Gastrocnemius medialis (tissue), 4 donors: ENCODE measurements around the gene LPIN1. TPM values are rescaled to one million over a fixed set of nuclear protein-coding genes. Genes with fewer than 3 reads are reported as not detected.

ENCODE experiments used
- ATAC-seq, 2 donors: fragments of 150-250 bp; one replicate each; pipeline ENCODE4 v1.9.1; 2016
- DNase-seq, 2 donors: peaks; one replicate each; pipeline ENCODE4 v3.0.0-alpha.2; 2019
- H3K27ac ChIP-seq, 4 donors: fragments of 200-600 bp; sonication (generic); 1 replicate in 1 of 4; 2 replicates in 3 of 4; pipeline ENCODE4 v1.5.1; 2016 to 2018; ENCODE audit warnings: mild to moderate bottlenecking in 2 of 4, moderate library complexity in 1 of 4
- H3K27me3 ChIP-seq, 3 donors: fragments of 200-600 bp; sonication (generic) in 2 of 3; 1 replicate in 1 of 3; 2 replicates in 2 of 3; pipeline versions ENCODE4 v1.5.1 to v1.6.0; 2016 to 2019; ENCODE audit warnings: mild to moderate bottlenecking in 1 of 3, moderate library complexity in 1 of 3
- H3K36me3 ChIP-seq, 2 donors: fragments of 200-600 bp; sonication (generic) in 1 of 2; one replicate each; pipeline ENCODE4 v1.5.1; 2017 to 2018
- H3K4me1 ChIP-seq, 2 donors: fragments of 200-600 bp; sonication (generic) in 1 of 2; one replicate each; pipeline ENCODE4 v1.5.1; 2016 to 2017; ENCODE audit warnings: mild to moderate bottlenecking in 2 of 2
- H3K4me3 ChIP-seq, 4 donors: fragments of 200-600 bp; sonication (generic) in 3 of 4; 1 replicate in 1 of 4; 2 replicates in 3 of 4; pipeline ENCODE4 v1.5.1; 2016 to 2019; ENCODE audit warnings: mild to moderate bottlenecking in 2 of 4
- H3K9me3 ChIP-seq, 3 donors: fragments of 200-600 bp; sonication (generic) in 2 of 3; 1 replicate in 1 of 3; 2 replicates in 2 of 3; pipeline ENCODE4 v1.5.1; 2016 to 2019
- CTCF ChIP-seq, 5 experiments: fragments of 450-650 bp in 3 of 5; fragments of 200-600 bp in 2 of 5; sonication (generic) in 2 of 5; IDR thresholded peaks in 4 of 5; conservative IDR thresholded peaks in 1 of 5; 1 replicate in 4 of 5; 2 replicates in 1 of 5; pipeline ENCODE4 v1.5.1; 2016 to 2019; ENCODE audit warnings: antibody characterized with exemption in 5 of 5, mild to moderate bottlenecking in 3 of 5, moderate library complexity in 3 of 5
- POLR2A ChIP-seq, 2 donors: fragments of 450-650 bp; IDR thresholded peaks; one replicate each; pipeline ENCODE4 v1.6.1; 2017; ENCODE audit warnings: antibody characterized with exemption in 2 of 2, mild to moderate bottlenecking in 2 of 2, moderate library complexity in 2 of 2
- in situ Hi-C, 4 donors: fragments of 200-750 bp; cut with MboI; loops; one replicate each; pipeline versions ENCODE4 v1.15.0 to v1.8.0; 2017; ENCODE audit warnings: low sequenced_read_pairs in 4 of 4
- intact Hi-C: fragments of 100-400 bp; cut with DNase I; formaldehyde crosslinking; loops from one replicate; pipeline ENCODE4 v1.15.1; 2023; ENCODE audit warnings: low total_unique reads
- total RNA-seq, 4 donors: library from RNA; depleted of rRNA; stranded (reverse); fragments of >200 nt; gene quantifications; one replicate each; pipeline versions ENCODE4 v1.1.0 to v1.2.3, GENCODE V29; 2016

The LPIN1 gene
- total RNA-seq, 4 donors from 2014 or later: 292 to 606 (median 472) TPM

GRCh38 chr2:11713815-11714214, 32.6 kb upstream of the LPIN1 start:
- intact Hi-C loops: no loop called here

GRCh38 chr2:11715987-11716652, 30.3 kb upstream of the LPIN1 start:
- peaks cover 1 to 7% of the 10 kb centered on the region in 2 donors for H3K4me1 ChIP-seq
- H3K27ac ChIP-seq: peak overlapping the region in 3 of 4 donors; percentile 26 to 41 (median 33)
- no peak for TF ChIP-seq CTCF (IDR thresholded peaks at IDR 0.05 in 4 of 5, conservative IDR thresholded peaks at IDR 0.05 in 1 of 5)
- no peak for TF ChIP-seq POLR2A (IDR thresholded peaks at IDR 0.05)
- no peak overlapping the region for H3K4me3 ChIP-seq
- no peaks in the 10 kb centered on the region for H3K9me3 ChIP-seq
- no peaks in the 10 kb centered on the region for H3K27me3 ChIP-seq
- ATAC-seq: peak in 1 of 2 donors; percentile 15
- no peaks in the 10 kb centered on the region for H3K36me3 ChIP-seq
- intact Hi-C loops (no loop called here), in situ Hi-C loops (no loop called here)
- DNase-seq: no peak

More at GRCh38 chr2:11713815-11714214, 32.6 kb upstream of the LPIN1 start:
- ATAC-seq (no peak), DNase-seq (no peak)
- no peaks in the 10 kb centered on the region for H3K36me3 ChIP-seq
- no peak overlapping the region for H3K4me3 ChIP-seq
- H3K27me3 ChIP-seq: no peaks in the 10 kb centered on the region
- H3K4me1 ChIP-seq: peaks cover 7 to 9% of the 10 kb centered on the region in 2 donors
- in situ Hi-C loops: no loop called here
- no peak for TF ChIP-seq CTCF (IDR thresholded peaks at IDR 0.05 in 4 of 5, conservative IDR thresholded peaks at IDR 0.05 in 1 of 5)
- no peak for TF ChIP-seq POLR2A (IDR thresholded peaks at IDR 0.05)
- no peak overlapping the region for H3K27ac ChIP-seq
- no peaks in the 10 kb centered on the region for H3K9me3 ChIP-seq

- no peak for DNase-seq
- intact Hi-C loops (no loop called here), in situ Hi-C loops (no loop called here)
- TF ChIP-seq POLR2A (IDR thresholded peaks at IDR 0.05) (no peak), CTCF (IDR thresholded peaks at IDR 0.05 in 4 of 5, conservative IDR thresholded peaks at IDR 0.05 in 1 of 5) (no peak)
- peak; percentile 66 to 69 for ATAC-seq
- no peaks in the 10 kb centered on the region for H3K36me3 ChIP-seq
- H3K27me3 ChIP-seq: no peaks in the 10 kb centered on the region
- no peak overlapping the region for H3K4me3 ChIP-seq
- peaks cover 0 to 4% of the 10 kb centered on the region in 2 donors for H3K4me1 ChIP-seq
- H3K9me3 ChIP-seq: no peaks in the 10 kb centered on the region
- peak overlapping the region in 3 of 4 donors; percentile 26 to 41 (median 33) for H3K27ac ChIP-seq
Measured at GRCh38 chr2:11716689-11717321, 29.6 kb upstream of the LPIN1 start.

- in situ Hi-C loops (no loop called here), intact Hi-C loops (no loop called here)
- Histone ChIP-seq H3K4me3 (no peak overlapping the region), H3K27ac (no peak overlapping the region), H3K27me3 (no peaks in the 10 kb centered on the region), H3K9me3 (no peaks in the 10 kb centered on the region), H3K36me3 (no peaks in the 10 kb centered on the region), H3K4me1 (peaks cover 0 to 4% of the 10 kb centered on the region in 2 donors)
- TF ChIP-seq CTCF (IDR thresholded peaks at IDR 0.05 in 4 of 5, conservative IDR thresholded peaks at IDR 0.05 in 1 of 5): no peak
- no peak for TF ChIP-seq POLR2A (IDR thresholded peaks at IDR 0.05)
- ATAC-seq: no peak
- no peak for DNase-seq
Measured at GRCh38 chr2:11717623-11718022, 28.8 kb upstream of the LPIN1 start.
